OCI-LY3 (cell line): ENCODE results near the gene STARD5.

Source experiments
- EZH2phosphoT487 ChIP-seq: fragments of 200-600 bp; shearing (Covaris generic); IDR thresholded peaks from 2 replicates; pipeline ENCODE4 v1.6.1; 2018; ENCODE audit warnings: antibody characterized with exemption, mixed run types, low read depth
- TF ChIP-seq, protein P1 (sequence below): fragments of 200-600, 300-600 bp; sonication (generic); IDR thresholded peaks from 2 replicates; pipeline ENCODE4 v1.5.1; 2014; ENCODE audit warnings: antibody characterized with exemption, low read length, low read depth

DNA sequence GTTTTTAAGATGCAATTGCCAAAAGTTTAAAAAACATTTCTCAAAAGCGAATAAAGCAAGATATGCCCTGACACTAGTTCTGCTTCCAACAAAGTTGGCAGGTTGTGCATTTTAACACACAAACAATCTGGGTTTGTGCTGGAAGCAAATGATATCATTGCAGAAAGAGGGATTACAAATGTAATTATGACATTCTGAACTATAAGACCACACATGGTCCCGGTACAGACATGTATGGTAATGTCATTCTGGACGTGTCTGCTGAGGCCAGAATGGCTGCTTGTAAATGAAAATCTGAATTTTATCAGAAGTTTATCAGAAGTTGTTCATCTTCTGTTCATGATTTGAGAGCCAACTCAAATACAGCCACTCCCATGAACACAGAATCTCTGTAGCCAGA lies 39.3 kb upstream of the STARD5 start:
- TF ChIP-seq, protein P1, sequence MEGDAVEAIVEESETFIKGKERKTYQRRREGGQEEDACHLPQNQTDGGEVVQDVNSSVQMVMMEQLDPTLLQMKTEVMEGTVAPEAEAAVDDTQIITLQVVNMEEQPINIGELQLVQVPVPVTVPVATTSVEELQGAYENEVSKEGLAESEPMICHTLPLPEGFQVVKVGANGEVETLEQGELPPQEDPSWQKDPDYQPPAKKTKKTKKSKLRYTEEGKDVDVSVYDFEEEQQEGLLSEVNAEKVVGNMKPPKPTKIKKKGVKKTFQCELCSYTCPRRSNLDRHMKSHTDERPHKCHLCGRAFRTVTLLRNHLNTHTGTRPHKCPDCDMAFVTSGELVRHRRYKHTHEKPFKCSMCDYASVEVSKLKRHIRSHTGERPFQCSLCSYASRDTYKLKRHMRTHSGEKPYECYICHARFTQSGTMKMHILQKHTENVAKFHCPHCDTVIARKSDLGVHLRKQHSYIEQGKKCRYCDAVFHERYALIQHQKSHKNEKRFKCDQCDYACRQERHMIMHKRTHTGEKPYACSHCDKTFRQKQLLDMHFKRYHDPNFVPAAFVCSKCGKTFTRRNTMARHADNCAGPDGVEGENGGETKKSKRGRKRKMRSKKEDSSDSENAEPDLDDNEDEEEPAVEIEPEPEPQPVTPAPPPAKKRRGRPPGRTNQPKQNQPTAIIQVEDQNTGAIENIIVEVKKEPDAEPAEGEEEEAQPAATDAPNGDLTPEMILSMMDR: no peak
- no peak for TF ChIP-seq EZH2phosphoT487
